GM23248 (cell line): Measurements from ENCODE around the gene PRKCQ.

Source experiments
- EZH2 ChIP-seq: fragments of 200-600 bp; sonication (generic); IDR thresholded peaks from 2 replicates; pipeline ENCODE4 v1.6.1; 2018; ENCODE audit warnings: antibody characterized with exemption, mild to moderate bottlenecking; ENCODE audit not compliant: insufficient read depth, poor library complexity, severe bottlenecking
- EZH2phosphoT487 ChIP-seq: fragments of 200-600 bp; sonication (generic); IDR thresholded peaks from 2 replicates; pipeline ENCODE4 v1.6.1; 2018; ENCODE audit warnings: antibody characterized with exemption, moderate library complexity, mild to moderate bottlenecking, low read depth; ENCODE audit not compliant: insufficient read depth

GRCh38 chr10:6602026-6602699, 22.1 kb upstream of the PRKCQ start:
- TF ChIP-seq EZH2 (no peak), EZH2phosphoT487 (no peak)
